Kidney (tissue), 14 donors: ENCODE data around the gene CSPG4. TPM values are rescaled to one million over a fixed set of nuclear protein-coding genes. Genes with fewer than 3 reads are reported as not detected.
A peak's percentile ranks its signal among the peaks of the same experiment; 100 is the strongest.

ENCODE experiments used
- DNase-seq, 5 donors: peaks; one replicate each; pipeline ENCODE4 v3.0.0-alpha.2; 2013 to 2020
- FAIRE-seq: peaks from 2 replicates; lab custom pipeline; 2012; peaks lifted over from hg19 to GRCh38; lab: Jason Lieb, UNC
- H3K27ac ChIP-seq, 2 donors: one replicate each; pipeline ENCODE4 v1.7.0; 2013; ENCODE audit warnings: low read depth in 2 of 2, low read length in 2 of 2, inconsistent platforms in 1 of 2
- H3K27me3 ChIP-seq: one replicate; pipeline ENCODE4 v1.7.1; 2013; ENCODE audit warnings: low read length, inconsistent platforms; ENCODE audit not compliant: control insufficient read depth, insufficient read depth
- H3K36me3 ChIP-seq, 3 donors: one replicate each; pipeline versions ENCODE4 v1.7.0 to v1.7.1; 2013; ENCODE audit warnings: low read length in 3 of 3, control low read depth in 1 of 3, inconsistent platforms in 1 of 3; ENCODE audit not compliant: insufficient read depth in 3 of 3, control insufficient read depth in 2 of 3
- H3K4me1 ChIP-seq, 3 donors: one replicate each; pipeline versions ENCODE4 v1.7.0 to v1.7.1; 2013; ENCODE audit warnings: low read length in 3 of 3, inconsistent platforms in 1 of 3, low read depth in 1 of 3; ENCODE audit not compliant: control insufficient read depth in 2 of 3, insufficient read depth in 2 of 3
- H3K4me3 ChIP-seq, 3 donors: one replicate each; pipeline versions ENCODE4 v1.7.0 to v1.8.1; 2013; ENCODE audit warnings: low read length in 3 of 3, control low read depth in 1 of 3, inconsistent platforms in 1 of 3
- H3K9ac ChIP-seq, 3 donors: one replicate each; pipeline versions ENCODE4 v1.7.0 to v1.7.1; 2013; ENCODE audit warnings: low read length in 3 of 3, control low read depth in 1 of 3, inconsistent platforms in 1 of 3
- H3K9me3 ChIP-seq, 3 donors: one replicate each; pipeline versions ENCODE4 v1.7.0 to v1.7.1; 2013; ENCODE audit warnings: low read length in 3 of 3, control low read depth in 1 of 3, inconsistent platforms in 1 of 3; ENCODE audit not compliant: control insufficient read depth in 2 of 3, insufficient read depth in 1 of 3
- intact Hi-C: fragments of 100-400 bp; cut with DNase I; formaldehyde crosslinking; loops from one replicate; pipeline ENCODE4 v1.11.1; 2022
- polyA plus RNA-seq: library from polyadenylated mRNA; stranded (reverse); fragments of 350-450 nt; fragmentation: Illumina TruSeq; extraction: RNeasy Lipid Tissue Mini Kit (QIAGEN cat#74804); gene quantifications from one replicate; pipeline ENCODE4 v1.2.3, GENCODE V29; 2014; ENCODE audit warnings: low read depth, low replicate concordance; ENCODE audit not compliant: insufficient read depth
- total RNA-seq: library from RNA; stranded (reverse); fragmentation: NEBNext Ultra II Directional; extraction: Animal tissue kit (Norgen Biotek cat#: 25700); gene quantifications from one replicate; pipeline ENCODE4 v1.2.1, GENCODE V29; 2021
- TF ChIP-seq, protein P1 (sequence below): IDR thresholded peaks from 3 replicates; pipeline ENCODE4 v1.5.1; 2012; ENCODE audit warnings: mild to moderate bottlenecking, moderate library complexity, borderline replicate concordance; ENCODE audit not compliant: insufficient read depth; ENCODE audit errors: extremely low read depth
- donor health status: control.
- donor health status: control.
- donor health status: control.
- donor health status: control.
- donor health status: control.
- donor health status: DM: yes; HTN: yes; CAD: no.
- donor health status: Normal renal cell carcinoma (clear cell type).

The CSPG4 gene
- total and polyA plus RNA-seq, 2 donors from 2014 or later, result 4.4 to 30.7 TPM

- FAIRE-seq (no peak), DNase-seq (peak in 1 of 5 donors; percentile 25)
- intact Hi-C loops, result no loop called here
- no peaks in the 10 kb centered on the region for H3K9me3 ChIP-seq
- no peak overlapping the region for H3K9ac ChIP-seq
- TF ChIP-seq, protein P1, sequence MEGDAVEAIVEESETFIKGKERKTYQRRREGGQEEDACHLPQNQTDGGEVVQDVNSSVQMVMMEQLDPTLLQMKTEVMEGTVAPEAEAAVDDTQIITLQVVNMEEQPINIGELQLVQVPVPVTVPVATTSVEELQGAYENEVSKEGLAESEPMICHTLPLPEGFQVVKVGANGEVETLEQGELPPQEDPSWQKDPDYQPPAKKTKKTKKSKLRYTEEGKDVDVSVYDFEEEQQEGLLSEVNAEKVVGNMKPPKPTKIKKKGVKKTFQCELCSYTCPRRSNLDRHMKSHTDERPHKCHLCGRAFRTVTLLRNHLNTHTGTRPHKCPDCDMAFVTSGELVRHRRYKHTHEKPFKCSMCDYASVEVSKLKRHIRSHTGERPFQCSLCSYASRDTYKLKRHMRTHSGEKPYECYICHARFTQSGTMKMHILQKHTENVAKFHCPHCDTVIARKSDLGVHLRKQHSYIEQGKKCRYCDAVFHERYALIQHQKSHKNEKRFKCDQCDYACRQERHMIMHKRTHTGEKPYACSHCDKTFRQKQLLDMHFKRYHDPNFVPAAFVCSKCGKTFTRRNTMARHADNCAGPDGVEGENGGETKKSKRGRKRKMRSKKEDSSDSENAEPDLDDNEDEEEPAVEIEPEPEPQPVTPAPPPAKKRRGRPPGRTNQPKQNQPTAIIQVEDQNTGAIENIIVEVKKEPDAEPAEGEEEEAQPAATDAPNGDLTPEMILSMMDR, result no peak
- H3K4me3 ChIP-seq, result peak overlapping the region in 1 of 3 donors; percentile 98
- H3K36me3 ChIP-seq, result no peaks in the 10 kb centered on the region
- H3K27me3 ChIP-seq, result no peaks in the 10 kb centered on the region
- H3K27ac ChIP-seq, result no peak overlapping the region
- peaks cover 0 to 15% (median 0%) of the 10 kb centered on the region in 3 donors for H3K4me1 ChIP-seq
Observed at GRCh38 chr15:75641179-75641503, 71.5 kb downstream of the CSPG4 start.

DNA sequence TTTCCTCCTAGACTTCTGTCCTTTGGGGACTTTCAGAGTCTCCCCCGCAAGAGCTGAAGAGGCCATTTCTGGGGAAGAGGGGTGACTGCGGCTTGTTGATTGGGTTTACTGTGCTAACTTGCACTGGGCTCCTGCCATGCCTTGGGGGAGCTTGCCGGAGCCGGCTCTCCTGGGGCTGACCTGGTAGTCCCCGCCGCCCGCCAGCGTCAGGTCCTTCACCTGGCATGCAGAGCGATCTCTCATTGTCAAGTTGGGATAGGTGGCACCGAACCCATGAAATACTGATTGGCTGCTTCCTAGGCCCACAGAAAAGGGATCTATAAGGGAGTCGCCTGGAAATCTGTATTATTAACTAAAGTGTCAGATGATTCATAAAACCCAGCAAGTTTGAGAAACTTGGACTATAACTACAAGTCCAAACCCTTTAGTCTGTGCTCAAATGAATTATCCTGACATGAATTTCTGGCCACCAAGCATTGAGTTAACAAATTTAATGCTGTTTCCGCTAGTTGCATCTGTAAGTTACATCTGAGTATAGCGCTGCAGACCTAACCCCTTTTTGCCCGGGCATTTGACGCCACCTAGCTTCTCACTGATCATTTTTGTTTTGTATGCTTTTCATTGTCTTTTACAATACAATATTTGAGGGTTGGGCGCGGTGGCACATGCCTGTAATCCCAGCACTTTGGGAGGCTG, 72.0 kb downstream of the CSPG4 start:
- intact Hi-C loops, result no loop called here
- H3K27ac ChIP-seq, result peak overlapping the region; percentile 83 to 98
- DNase-seq, result peak in 3 of 5 donors; percentile 11 to 71 (median 66)
- no peaks in the 10 kb centered on the region for H3K9me3 ChIP-seq
- FAIRE-seq, result no peak
- no peaks in the 10 kb centered on the region for H3K27me3 ChIP-seq
- TF ChIP-seq, protein P1, result no peak
- H3K9ac ChIP-seq, result peak overlapping the region; percentile 65 to 97 (median 71)
- H3K36me3 ChIP-seq, result no peaks in the 10 kb centered on the region
- H3K4me1 ChIP-seq, result peaks cover 0 to 15% (median 0%) of the 10 kb centered on the region in 3 donors
- peak overlapping the region; percentile 83 to 98 (median 95) for H3K4me3 ChIP-seq

DNA sequence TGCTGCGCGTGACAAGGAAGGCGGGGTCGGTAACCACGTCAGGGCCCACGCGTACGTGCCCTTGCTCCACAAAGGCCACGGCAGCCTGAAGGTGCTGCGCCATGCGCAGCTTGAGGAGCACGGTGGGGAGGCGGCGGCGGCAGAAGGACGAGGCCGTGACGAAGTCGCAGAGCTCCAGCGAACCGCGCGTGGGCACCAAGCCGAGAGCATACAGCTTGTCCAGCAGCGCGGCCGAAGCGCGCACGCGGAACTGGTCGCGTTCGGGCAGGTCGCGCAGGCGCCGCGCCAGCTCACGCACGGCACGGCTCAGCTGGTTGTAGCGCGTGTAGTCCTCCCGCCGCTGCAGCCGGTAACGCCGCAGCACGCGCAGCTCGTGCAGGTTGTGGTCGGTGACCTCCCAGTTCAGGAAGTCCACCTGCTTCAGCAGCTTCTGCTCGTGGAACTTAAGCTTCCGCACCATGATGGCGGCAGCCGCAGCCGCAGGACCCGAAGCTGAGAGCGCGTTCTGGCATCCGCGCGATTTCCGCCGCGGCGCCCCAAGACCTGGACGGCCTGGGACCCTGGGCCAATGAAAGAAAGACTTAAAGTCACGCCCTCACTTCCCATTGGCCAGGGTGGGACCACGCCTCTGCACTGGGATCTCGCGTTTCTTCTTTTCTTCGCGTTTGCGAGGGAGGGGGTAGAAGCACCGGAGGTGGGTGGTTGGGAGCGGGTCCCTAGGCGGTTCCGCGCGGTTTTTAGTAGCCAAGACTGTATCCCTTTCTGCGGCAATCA, 72.8 kb downstream of the CSPG4 start, which contains the start of gene IMP3:
Gene IMP3 (minus strand): TSS at position 516 of the 774 bp plus-strand sequence. CDS start 56 bp downstream, at position 460.
- H3K27ac ChIP-seq, result peak within 1 kb of the TSS; percentile 85 to 98
- FAIRE-seq, result peak; percentile 60

More for the DNA sequence above, 72.8 kb downstream of the CSPG4 start, which contains the start of gene IMP3:
- Histone ChIP-seq H3K36me3 (no peaks in the 10 kb centered on the region), H3K9ac (peak within 1 kb of the TSS; percentile 71 to 97 (median 92)), H3K4me1 (peaks cover 0 to 15% (median 0%) of the 10 kb centered on the region in 3 donors), H3K9me3 (no peaks in the 10 kb centered on the region), H3K27me3 (no peaks in the 10 kb centered on the region), H3K4me3 (peak within 1 kb of the TSS; percentile 83 to 98 (median 95))
- intact Hi-C loops, result no loop called here
- DNase-seq, result peak; percentile 96 to 99 (median 97)
- TF ChIP-seq, protein P1, result no peak
